PFSK-1 (cell line): ENCODE data around the gene ZNF664.

Source experiments
- POLR2AphosphoS5 ChIP-seq: IDR thresholded peaks from 2 replicates; pipeline ENCODE4 v1.6.1; 2012; ENCODE audit warnings: low read depth, mild to moderate bottlenecking, control low read depth, low read length, moderate library complexity
- SIN3A ChIP-seq: IDR thresholded peaks from 2 replicates; pipeline ENCODE4 v1.6.1; 2012; ENCODE audit warnings: mild to moderate bottlenecking, low read length, moderate library complexity, borderline replicate concordance; ENCODE audit not compliant: insufficient read depth
- TAF1 ChIP-seq: IDR thresholded peaks from 2 replicates; pipeline ENCODE4 v1.6.1; 2012; ENCODE audit warnings: low read length, control low read depth, borderline replicate concordance; ENCODE audit not compliant: insufficient read depth
- TF ChIP-seq, protein P1 (sequence below), 2 experiments: IDR thresholded peaks; 2 replicates each; pipeline versions ENCODE4 v1.6.1 to v1.8.0; 2011 to 2012; ENCODE audit warnings: low read depth in 2 of 2, low read length in 2 of 2, control low read depth in 1 of 2, inconsistent platforms in 1 of 2, mild to moderate bottlenecking in 1 of 2, moderate library complexity in 1 of 2; ENCODE audit not compliant: insufficient read depth in 1 of 2

DNA sequence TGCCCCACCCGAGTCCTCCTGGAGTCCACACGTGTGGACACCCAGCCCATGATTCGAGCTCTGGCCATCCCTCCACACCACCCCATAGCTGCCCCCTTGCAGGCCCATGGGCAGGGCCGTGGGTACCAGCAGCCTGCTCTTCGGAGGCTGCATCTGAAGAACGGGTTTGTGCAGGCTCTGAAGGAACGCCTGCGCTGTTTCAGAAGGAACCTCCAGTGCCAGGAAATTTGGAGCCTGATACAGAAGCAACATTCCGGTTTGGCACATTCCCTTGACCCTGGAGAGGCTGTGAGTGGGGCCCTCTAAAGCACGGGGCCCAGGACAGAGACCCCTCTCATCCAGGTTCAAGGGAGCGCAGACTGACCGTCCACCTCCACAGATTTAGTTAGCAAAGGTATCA is 57.0 kb downstream of the ZNF664 start:
- TF ChIP-seq POLR2AphosphoS5 (no peak), SIN3A (no peak), TAF1 (no peak)
- TF ChIP-seq, protein P1, sequence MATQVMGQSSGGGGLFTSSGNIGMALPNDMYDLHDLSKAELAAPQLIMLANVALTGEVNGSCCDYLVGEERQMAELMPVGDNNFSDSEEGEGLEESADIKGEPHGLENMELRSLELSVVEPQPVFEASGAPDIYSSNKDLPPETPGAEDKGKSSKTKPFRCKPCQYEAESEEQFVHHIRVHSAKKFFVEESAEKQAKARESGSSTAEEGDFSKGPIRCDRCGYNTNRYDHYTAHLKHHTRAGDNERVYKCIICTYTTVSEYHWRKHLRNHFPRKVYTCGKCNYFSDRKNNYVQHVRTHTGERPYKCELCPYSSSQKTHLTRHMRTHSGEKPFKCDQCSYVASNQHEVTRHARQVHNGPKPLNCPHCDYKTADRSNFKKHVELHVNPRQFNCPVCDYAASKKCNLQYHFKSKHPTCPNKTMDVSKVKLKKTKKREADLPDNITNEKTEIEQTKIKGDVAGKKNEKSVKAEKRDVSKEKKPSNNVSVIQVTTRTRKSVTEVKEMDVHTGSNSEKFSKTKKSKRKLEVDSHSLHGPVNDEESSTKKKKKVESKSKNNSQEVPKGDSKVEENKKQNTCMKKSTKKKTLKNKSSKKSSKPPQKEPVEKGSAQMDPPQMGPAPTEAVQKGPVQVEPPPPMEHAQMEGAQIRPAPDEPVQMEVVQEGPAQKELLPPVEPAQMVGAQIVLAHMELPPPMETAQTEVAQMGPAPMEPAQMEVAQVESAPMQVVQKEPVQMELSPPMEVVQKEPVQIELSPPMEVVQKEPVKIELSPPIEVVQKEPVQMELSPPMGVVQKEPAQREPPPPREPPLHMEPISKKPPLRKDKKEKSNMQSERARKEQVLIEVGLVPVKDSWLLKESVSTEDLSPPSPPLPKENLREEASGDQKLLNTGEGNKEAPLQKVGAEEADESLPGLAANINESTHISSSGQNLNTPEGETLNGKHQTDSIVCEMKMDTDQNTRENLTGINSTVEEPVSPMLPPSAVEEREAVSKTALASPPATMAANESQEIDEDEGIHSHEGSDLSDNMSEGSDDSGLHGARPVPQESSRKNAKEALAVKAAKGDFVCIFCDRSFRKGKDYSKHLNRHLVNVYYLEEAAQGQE (IDR thresholded peaks at IDR 0.05; ENCODE audit: insufficient read depth in 1 of 2, low read depth in 2 of 2, low read length in 2 of 2), result no peak
